Non-pigmented ciliary epithelial cell (primary cell): ENCODE data around the gene TSPYL2.

ENCODE experiments used
- DNase-seq: peaks from one replicate; pipeline ENCODE4 v3.0.0-alpha.2; 2010; ENCODE audit warnings: low read depth

Gene TSPYL2

GRCh38 chrX:53081925-53082772 is at the start of gene TSPYL2:
TSS of gene TSPYL2 (plus strand) at chrX:53082367. CDS start at chrX:53082499, 132 bp downstream.
- peak; percentile 90 for DNase-seq

GRCh38 chrX:53036149-53036548 is 46.0 kb upstream of the TSPYL2 start:
- no peak for DNase-seq

- DNase-seq: no peak
Measured at GRCh38 chrX:53039236-53039635, 42.9 kb upstream of the TSPYL2 start.

- no peak for DNase-seq
Measured at GRCh38 chrX:53044995-53045394, 37.2 kb upstream of the TSPYL2 start.

- no peak for DNase-seq
Measured at GRCh38 chrX:53047228-53047627, 34.9 kb upstream of the TSPYL2 start.

- DNase-seq: no peak
Measured at GRCh38 chrX:53048169-53049126, 33.7 kb upstream of the TSPYL2 start, which contains the start of gene GPR173. TSS of gene GPR173 (plus strand) at chrX:53048789. CDS start at chrX:53076622, 27,833 bp downstream.

GRCh38 chrX:53049127-53049517 is 33.0 kb upstream of the TSPYL2 start:
- DNase-seq: no peak

- DNase-seq: no peak
Measured at GRCh38 chrX:53050841-53051240, 31.3 kb upstream of the TSPYL2 start.

- DNase-seq: no peak
Measured at GRCh38 chrX:53055244-53055849, 26.8 kb upstream of the TSPYL2 start.

GRCh38 chrX:53056292-53056691 is 25.9 kb upstream of the TSPYL2 start:
- no peak for DNase-seq

GRCh38 chrX:53065104-53065503 is 17.1 kb upstream of the TSPYL2 start:
- DNase-seq: no peak

GRCh38 chrX:53071064-53071463 is 11.1 kb upstream of the TSPYL2 start:
- DNase-seq: no peak

GRCh38 chrX:53071604-53072417 is 10.4 kb upstream of the TSPYL2 start:
- DNase-seq: no peak

GRCh38 chrX:53072418-53073114 is 9.6 kb upstream of the TSPYL2 start:
- no peak for DNase-seq

GRCh38 chrX:53073115-53073586 is 9.0 kb upstream of the TSPYL2 start:
- no peak for DNase-seq

GRCh38 chrX:53075011-53075410 is 7.2 kb upstream of the TSPYL2 start:
- no peak for DNase-seq

GRCh38 chrX:53076671-53077070 is 5.5 kb upstream of the TSPYL2 start:
- DNase-seq: no peak

- DNase-seq: no peak
Measured at GRCh38 chrX:53077207-53078197, 4.7 kb upstream of the TSPYL2 start.

GRCh38 chrX:53078943-53079342 is 3.2 kb upstream of the TSPYL2 start:
- DNase-seq: no peak
